NCI-H69 (cell line): ENCODE data around the gene PRMT5.

Experiments
- DNase-seq: peaks from one replicate; lab custom pipeline; 2025; lab: John Stamatoyannopoulos, UW

Gene PRMT5

GRCh38 chr14:22896760-22897159 lies 32.4 kb downstream of the PRMT5 start:
- no peak for DNase-seq

DNA sequence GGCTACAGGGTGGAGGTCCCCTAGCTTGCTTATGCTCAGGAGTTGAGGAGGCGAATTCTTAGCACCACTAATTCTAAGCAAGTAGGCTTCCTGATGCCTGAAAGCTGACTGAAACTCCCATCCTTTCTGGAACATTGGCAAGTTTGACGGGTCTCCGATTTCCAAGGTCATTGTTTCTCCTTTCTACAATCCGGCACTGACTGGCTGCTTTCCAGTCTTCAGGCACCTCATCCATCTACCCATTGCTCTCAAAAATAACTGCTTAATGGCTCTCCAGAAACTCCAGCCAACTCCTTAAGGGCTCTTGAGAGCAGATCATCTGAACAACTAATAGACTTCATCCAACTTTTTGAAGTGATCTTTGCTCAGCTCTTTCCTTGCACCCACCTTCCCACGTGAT lies 32.8 kb downstream of the PRMT5 start:
- no peak for DNase-seq

DNA sequence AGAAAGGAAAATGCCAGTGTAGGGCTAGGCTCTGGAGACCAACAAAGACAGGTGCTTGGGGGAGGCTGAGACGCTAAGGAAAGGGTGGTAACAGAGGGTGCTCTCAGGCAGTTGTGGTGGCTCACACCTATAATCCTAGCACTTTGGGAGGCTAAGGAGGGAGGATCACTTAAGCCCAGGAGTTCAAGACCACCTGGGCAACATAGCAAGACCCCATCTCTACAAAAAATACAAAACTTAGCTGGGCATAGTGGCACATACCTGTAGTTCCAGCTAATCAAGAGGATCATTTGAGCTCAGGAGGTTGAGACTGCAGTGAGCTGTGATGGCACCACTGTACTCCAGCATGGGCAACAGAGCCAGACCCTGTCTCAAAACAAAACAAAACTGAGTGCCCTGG lies 33.8 kb downstream of the PRMT5 start:
- DNase-seq: no peak

- no peak for DNase-seq
Measured at GRCh38 chr14:22893706-22894105, 35.5 kb downstream of the PRMT5 start.

GRCh38 chr14:22892488-22892887 lies 36.7 kb downstream of the PRMT5 start:
- no peak for DNase-seq

DNA sequence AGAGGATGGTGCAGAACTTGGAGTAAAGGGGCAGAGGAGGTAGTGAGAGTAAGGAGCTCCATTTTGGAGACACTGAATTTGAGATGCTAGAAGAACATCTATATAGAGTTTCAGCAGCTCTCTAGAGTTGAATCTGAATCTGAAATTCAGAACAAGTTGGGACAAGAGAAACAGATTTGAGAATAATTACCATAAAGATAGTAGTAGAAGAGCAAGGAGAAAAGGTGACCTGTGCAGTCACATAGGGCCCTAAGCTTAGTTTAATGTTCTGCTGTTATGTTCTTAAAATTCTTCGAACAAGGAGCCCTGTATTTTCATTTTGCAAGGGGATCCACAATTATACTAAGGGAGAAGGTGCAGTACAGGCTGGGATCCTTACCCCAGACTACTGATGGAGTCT lies 38.8 kb downstream of the PRMT5 start:
- DNase-seq: no peak

DNA sequence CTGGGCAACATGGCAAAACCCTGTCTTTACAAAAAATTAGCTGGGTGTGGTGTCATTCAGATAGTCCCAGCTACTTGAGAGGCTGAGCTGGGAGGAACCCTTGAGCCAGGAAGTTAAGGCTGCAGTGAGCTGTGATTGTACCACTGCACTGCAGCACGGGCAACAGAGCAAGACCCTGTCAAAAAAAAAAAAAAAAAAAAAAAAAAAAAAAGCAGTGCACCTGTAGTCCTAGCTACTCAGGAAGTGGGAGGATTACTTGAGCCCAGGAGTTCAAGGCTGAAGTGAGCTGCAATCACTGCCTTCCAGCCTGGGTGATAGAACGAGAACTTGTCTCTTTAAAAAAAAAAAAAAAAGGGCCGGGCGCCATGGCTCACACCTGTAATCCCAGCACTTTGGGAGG lies 40.5 kb downstream of the PRMT5 start:
- DNase-seq: no peak

DNA sequence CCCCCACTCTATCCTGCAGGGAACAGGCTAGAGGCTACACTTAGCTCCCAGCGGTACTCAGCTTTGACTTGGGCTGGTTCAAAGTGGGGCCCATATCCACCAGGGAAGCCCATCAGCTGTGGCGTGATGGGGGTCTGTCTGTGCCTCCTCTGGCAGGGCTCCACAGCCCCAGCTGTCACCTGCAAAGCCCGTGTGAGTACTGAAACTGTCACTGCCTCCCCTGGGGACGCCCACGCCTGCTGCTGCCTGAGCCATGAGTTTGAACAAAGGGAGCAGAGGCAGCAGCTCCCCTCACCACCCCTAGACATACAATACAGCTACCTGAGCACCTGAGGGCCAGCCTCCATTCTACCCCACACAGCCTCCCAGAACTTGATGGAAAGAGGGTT lies 41.2 kb downstream of the PRMT5 start:
- DNase-seq: peak; percentile 26

GRCh38 chr14:22887260-22887989 lies 41.8 kb downstream of the PRMT5 start:
- peak; percentile 96 for DNase-seq

DNA sequence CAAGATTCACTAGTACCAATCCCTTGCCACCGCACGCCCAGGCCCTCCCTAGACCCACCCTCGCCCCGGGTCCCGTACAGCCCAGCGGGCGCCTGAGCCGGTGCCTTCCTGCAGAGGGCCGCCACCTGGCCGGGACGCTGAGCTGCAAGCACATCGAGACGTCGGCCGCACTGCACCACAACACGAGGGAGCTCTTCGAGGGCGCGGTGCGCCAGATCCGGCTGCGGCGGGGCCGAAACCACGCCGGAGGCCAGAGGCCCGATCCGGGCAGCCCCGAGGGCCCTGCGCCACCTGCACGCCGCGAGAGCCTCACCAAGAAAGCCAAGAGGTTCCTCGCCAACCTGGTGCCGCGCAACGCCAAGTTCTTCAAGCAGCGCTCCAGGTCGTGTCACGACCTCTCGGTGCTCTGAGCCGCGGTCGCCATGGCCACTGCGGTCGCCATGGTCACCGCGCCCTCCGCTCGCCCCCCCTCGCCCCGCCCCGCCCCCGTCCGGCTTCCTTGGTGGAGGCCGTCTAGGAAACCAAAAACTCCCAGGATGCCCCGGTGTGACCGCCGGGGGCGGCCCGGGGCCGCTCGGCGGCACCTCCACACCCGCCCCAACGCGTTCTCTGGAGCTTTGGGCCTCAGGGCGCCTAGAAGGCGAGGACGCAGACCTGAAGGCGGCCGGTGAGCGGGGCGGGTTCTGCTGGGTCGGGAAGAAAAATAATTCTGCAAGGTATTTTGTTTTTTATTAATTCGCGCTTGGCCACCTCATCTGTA lies 42.5 kb downstream of the PRMT5 start:
- peak; percentile 96 for DNase-seq

GRCh38 chr14:22885975-22886374 lies 43.2 kb downstream of the PRMT5 start:
- DNase-seq: no peak

- DNase-seq: no peak
Measured at GRCh38 chr14:22884738-22885523, 44.2 kb downstream of the PRMT5 start.

- DNase-seq: no peak
Measured at GRCh38 chr14:22884076-22884737, 45.0 kb downstream of the PRMT5 start.

DNA sequence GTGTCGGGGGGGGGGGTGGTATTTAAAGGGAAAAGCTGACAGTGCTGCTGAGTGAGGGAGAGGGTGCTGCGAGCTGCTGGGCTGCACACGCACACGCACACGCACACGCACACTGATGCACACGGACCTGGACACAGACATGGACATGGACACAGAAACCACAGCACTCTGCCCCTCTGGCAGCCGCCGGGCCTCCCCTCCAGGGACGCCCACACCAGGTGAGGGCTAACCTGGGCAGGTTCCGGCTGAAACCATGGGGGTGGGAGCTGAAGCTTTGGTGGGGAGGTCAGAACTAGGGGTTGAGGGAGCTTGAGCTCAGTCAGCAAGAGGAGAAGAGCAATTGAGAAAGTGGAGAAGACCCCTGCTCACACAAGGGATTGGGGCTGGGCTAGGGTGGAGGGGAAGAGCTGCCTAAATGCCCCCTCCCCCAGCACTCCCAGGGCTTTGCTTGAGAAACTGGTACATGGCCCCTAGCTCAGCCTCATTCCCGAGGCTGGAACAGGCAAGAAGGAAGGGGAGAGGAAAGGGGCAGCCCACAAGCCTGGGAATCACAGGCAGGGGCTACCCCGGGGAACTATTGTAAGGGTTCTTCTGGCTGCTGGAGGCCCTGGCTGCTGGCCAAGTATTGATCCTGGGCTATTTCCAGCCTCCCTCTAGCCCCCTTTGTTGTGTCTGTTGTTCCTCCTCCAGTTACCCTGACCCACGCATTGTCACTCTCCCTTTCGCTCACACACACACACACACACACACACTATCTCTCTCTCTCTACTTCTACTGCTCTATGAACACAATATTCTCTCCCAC lies 45.8 kb downstream of the PRMT5 start, which contains the start of gene REM2:
Gene REM2, plus strand, starts transcription at position 50 of the 804 bp plus-strand sequence. Its CDS starts 66 bp downstream, at position 116.
- peak; percentile 44 for DNase-seq

GRCh38 chr14:22882529-22883172 lies 46.5 kb downstream of the PRMT5 start:
- peak; percentile 93 for DNase-seq

GRCh38 chr14:22882064-22882463 lies 47.1 kb downstream of the PRMT5 start:
- DNase-seq: no peak

DNA sequence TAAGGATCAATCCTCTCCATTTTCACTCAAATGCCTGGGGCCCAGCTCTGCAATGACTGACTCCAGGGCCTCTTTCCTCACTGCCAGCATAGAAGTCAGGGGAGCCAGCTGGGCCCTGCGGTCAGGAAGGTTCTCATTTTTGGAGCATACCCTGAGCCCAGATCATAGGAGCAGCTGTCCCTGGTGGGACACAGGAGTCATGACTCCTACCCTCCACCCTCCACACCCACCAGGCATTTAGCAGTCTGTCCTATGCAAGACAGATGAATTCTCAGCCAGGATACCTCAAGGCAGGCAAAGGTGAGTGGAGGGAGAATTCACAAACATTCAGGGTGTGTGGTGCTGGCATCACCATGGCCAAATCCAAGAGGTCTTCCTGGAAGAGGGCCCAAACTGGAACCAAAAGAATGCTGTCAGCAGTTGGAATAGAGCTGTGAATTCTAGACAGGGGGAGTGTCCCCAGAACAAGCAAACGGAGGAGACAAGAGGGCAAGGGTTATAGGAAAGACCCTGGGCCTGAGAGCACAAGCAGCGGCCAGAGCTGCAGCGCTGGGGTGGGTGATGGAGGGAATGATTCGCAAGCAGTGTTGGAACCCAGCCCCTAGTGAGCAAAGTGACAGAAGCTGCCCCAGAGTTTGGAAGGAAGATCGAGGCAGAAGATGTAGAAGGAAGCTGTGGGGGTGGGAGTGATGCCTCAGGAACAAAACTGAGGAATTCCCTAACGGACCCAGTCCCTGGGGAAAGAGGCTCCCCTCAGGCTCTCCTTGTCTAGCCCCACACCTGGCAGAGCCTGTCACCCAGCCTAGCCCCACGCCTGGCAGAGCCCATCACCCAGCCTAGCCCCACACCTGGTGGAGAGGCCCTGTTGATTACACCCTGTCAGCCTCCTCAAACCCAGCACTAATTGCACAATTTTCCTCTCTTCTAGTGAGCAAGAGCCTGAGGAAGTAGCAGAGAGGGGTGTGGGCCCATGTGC lies 50.6 kb downstream of the PRMT5 start:
- DNase-seq: no peak

GRCh38 chr14:22877000-22877501 lies 52.1 kb downstream of the PRMT5 start:
- no peak for DNase-seq

DNA sequence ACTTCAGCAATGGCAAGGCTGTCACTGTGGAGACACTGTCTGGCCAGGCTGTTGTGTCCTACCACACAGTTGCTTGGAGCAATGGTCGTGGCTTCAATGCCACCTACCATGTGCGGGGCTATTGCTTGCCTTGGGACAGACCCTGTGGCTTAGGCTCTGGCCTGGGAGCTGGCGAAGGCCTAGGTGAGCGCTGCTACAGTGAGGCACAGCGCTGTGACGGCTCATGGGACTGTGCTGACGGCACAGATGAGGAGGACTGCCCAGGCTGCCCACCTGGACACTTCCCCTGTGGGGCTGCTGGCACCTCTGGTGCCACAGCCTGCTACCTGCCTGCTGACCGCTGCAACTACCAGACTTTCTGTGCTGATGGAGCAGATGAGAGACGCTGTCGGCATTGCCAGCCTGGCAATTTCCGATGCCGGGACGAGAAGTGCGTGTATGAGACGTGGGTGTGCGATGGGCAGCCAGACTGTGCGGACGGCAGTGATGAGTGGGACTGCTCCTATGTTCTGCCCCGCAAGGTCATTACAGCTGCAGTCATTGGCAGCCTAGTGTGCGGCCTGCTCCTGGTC lies 53.3 kb downstream of the PRMT5 start:
- DNase-seq: no peak
